H1 (cell line): Measurements from ENCODE around the gene FAM219A. TPM values are rescaled to one million over a fixed set of nuclear protein-coding genes. Genes with fewer than 3 reads are reported as not detected.

Source experiments
- EZH2 ChIP-seq: fragments of 200-600 bp; sonication (generic); IDR thresholded peaks from 2 replicates; pipeline ENCODE4 v1.7.1; 2012; ENCODE audit warnings: low read depth, mild to moderate bottlenecking, moderate library complexity, low read length, inconsistent platforms; ENCODE audit not compliant: severe bottlenecking
- SUZ12 ChIP-seq: fragments of 200-600 bp; sonication (generic); IDR thresholded peaks from 2 replicates; pipeline ENCODE4 v1.6.1; 2012; ENCODE audit warnings: mild to moderate bottlenecking, inconsistent platforms, low read length, moderate library complexity, mixed read lengths
- polyA plus RNA-seq, 7 experiments: library from polyadenylated mRNA; depleted of rRNA in 3 of 7; stranded (reverse) in 5 of 7; unstranded in 2 of 7; fragments of >200 nt in 5 of 7; fragments of 200-250 nt in 2 of 7; gene quantifications; 1 replicate in 5 of 7; 2 replicates in 1 of 7; 4 replicates in 1 of 7; pipeline versions ENCODE4 v1.2.1 to v1.2.3, GENCODE V29; 2011 to 2013; ENCODE audit warnings: missing spikeins in 2 of 7, mixed read lengths in 2 of 7
- total RNA-seq: library from RNA; stranded (reverse); fragmentation: NEBNext Ultra II Directional; extraction: Animal tissue kit (Norgen Biotek cat#: 25700); gene quantifications from 2 replicates; pipeline ENCODE4 v1.2.1, GENCODE V29; 2021

The FAM219A gene
- total and polyA plus RNA-seq, 2 of the 8 experiments (the other 6 are each of a cell fraction or from before 2014, with no cell fraction given) = 7.7 to 10.4 TPM

GRCh38 chr9:34408173-34408572 lies 50.2 kb downstream of the FAM219A start (continued):
- TF ChIP-seq SUZ12 = no peak
- TF ChIP-seq EZH2 = no peak
